ENCODE results near the gene GADD45A. TPM values are rescaled to one million over a fixed set of nuclear protein-coding genes. Genes with fewer than 3 reads are reported as not detected.

Gene GADD45A
- polyA plus RNA-seq, 1 of the 3 experiments (the other 2 are of a cell fraction), result 164 TPM

GRCh38 chr1:67646145-67647035 lies 38.6 kb upstream of the GADD45A start:
- no peaks in the 10 kb centered on the region for H3K9me2 ChIP-seq
- H3K36me3 ChIP-seq (replicated peaks in 1 of 2; ENCODE audit: control insufficient read depth in 1 of 2, insufficient read depth in 2 of 2, low read length in 1 of 2), result no peaks in the 10 kb centered on the region
- peaks cover 9% of the 10 kb centered on the region for H3F3A ChIP-seq (replicated peaks; ENCODE audit: insufficient read depth)
- no peaks in the 10 kb centered on the region for H4K20me1 ChIP-seq (ENCODE audit: insufficient read depth)
- H3K27me3 ChIP-seq (ENCODE audit: insufficient read depth), result no peaks in the 10 kb centered on the region
- H3K4me1 ChIP-seq (ENCODE audit: control insufficient read depth in 1 of 2, insufficient read depth in 2 of 2, low read depth in 1 of 2, low read length in 1 of 2), result peaks cover 18 to 39% of the 10 kb centered on the region in 2 experiments
- WGBS (ENCODE audit: low lambda C conversion rate), result 24% methylated on average over 3 of the region's 3 CpGs
- peak overlapping the region; percentile 56 to 97 for H3K27ac ChIP-seq (ENCODE audit: low read depth in 2 of 2, low read length in 1 of 2)
- CTCF ChIA-PET, result interaction anchor here (0.6 to 3.3 kb wide), 4 partner anchors 38 to 1250 kb away, joined by 3 to 26 read pairs (median 12); partner anchors contain the start of gene GADD45A
- POLR2A ChIA-PET, result interaction anchor here (1.0 to 3.4 kb wide), 5 partner anchors 10 to 85 kb away, joined by 3 to 12 read pairs (median 3); partner anchors contain the start of gene GADD45A
- H3K4me2 ChIP-seq, result peak overlapping the region; percentile 56
- H3K4me3 ChIP-seq (ENCODE audit: low read depth in 2 of 2, low read length in 1 of 2), result 0 out of 4 replicates have a peak overlapping the region, but pooled peaks of 1 of the 2 experiments have one; percentile 5
- peak; percentile 61 for DNase-seq
- no peak overlapping the region for H3K9ac ChIP-seq
- 0 out of 2 replicates have a peak overlapping the region, but pooled peaks have one; percentile 42 for H2AFZ ChIP-seq (ENCODE audit: low read depth)
- no peaks in the 10 kb centered on the region for H3K9me3 ChIP-seq
- H3K79me2 ChIP-seq (ENCODE audit: insufficient read depth), result no peaks in the 10 kb centered on the region
- no peak for TF ChIP-seq FOSL2 (IDR thresholded peaks at IDR 0.05; ENCODE audit: borderline replicate concordance, low read depth)
- no peak for TF ChIP-seq YY1 (IDR thresholded peaks at IDR 0.05; ENCODE audit: low read depth)
- peak; percentile 70 for TF ChIP-seq NFIC (IDR thresholded peaks at IDR 0.05; ENCODE audit: borderline replicate concordance)
- no peak for TF ChIP-seq MXI1 (IDR thresholded peaks at IDR 0.05; ENCODE audit: low read depth, low read length)
- TF ChIP-seq NRF1 (IDR thresholded peaks at IDR 0.05; ENCODE audit: low read depth, low read length), result no peak
- TF ChIP-seq RFX5 (IDR thresholded peaks at IDR 0.05; ENCODE audit: low read length), result no peak
- 0 out of 2 replicates have a peak, but pooled peaks have one; percentile 16 for TF ChIP-seq MAX (IDR thresholded peaks at IDR 0.05; ENCODE audit: low read depth)
- TF ChIP-seq PBX3 (IDR thresholded peaks at IDR 0.05), result peak; percentile 37; the same call in 1 of the 2 replicates
- peak; percentile 10; the same call in 1 of the 2 replicates for TF ChIP-seq JUND (IDR thresholded peaks at IDR 0.05)
- peak; percentile 68 for TF ChIP-seq TCF12 (IDR thresholded peaks at IDR 0.05)
- TF ChIP-seq ZBTB33 (IDR thresholded peaks at IDR 0.05; ENCODE audit: borderline replicate concordance, low read depth), result no peak
- TF ChIP-seq RAD21 (IDR thresholded peaks at IDR 0.05; ENCODE audit: low read length), result peak; percentile 36; the same call in 1 of the 2 replicates
- TF ChIP-seq EZH2phosphoT487 (IDR thresholded peaks at IDR 0.05; ENCODE audit: borderline replicate concordance, low read depth), result no peak
- no peak for TF ChIP-seq IRF3 (IDR thresholded peaks at IDR 0.05; ENCODE audit: low read depth, low read length)
- peak; percentile 16 to 95; a peak in 3 of 4 replicates for TF ChIP-seq EP300 (IDR thresholded peaks at IDR 0.05; ENCODE audit: borderline replicate concordance in 1 of 2, low read depth in 1 of 2, low read length in 1 of 2)
- no peak for TF ChIP-seq RXRA (IDR thresholded peaks at IDR 0.05; ENCODE audit: borderline replicate concordance, low read depth)
- no peak for TF ChIP-seq USF2 (IDR thresholded peaks at IDR 0.05; ENCODE audit: borderline replicate concordance, low read depth, low read length)
- TF ChIP-seq FOXJ3 (CRISPR knock-in tag; IDR thresholded peaks at IDR 0.05), result peak; percentile 86; the same call in 1 of the 2 replicates
- no peak for TF ChIP-seq USF1 (IDR thresholded peaks at IDR 0.05; ENCODE audit: borderline replicate concordance, low read depth)
- TF ChIP-seq SIN3A (IDR thresholded peaks at IDR 0.05; ENCODE audit: borderline replicate concordance, low read depth, low read length), result no peak
- no peak for TF ChIP-seq FOXM1 (IDR thresholded peaks at IDR 0.05; ENCODE audit: low read depth)
- TF ChIP-seq RCOR1 (IDR thresholded peaks at IDR 0.05; ENCODE audit: low read length), result peak; percentile 92
- peak; percentile 87 for TF ChIP-seq CHD2 (IDR thresholded peaks at IDR 0.05; ENCODE audit: low read length, partially characterized antibody)
- no peak for TF ChIP-seq TAF1 (IDR thresholded peaks at IDR 0.05; ENCODE audit: borderline replicate concordance, low read depth, low read length)
- peak; percentile 31; the same call in 1 of the 2 replicates for TF ChIP-seq TEAD4 (IDR thresholded peaks at IDR 0.05; ENCODE audit: borderline replicate concordance, insufficient read depth)
- no peak for TF ChIP-seq POLR2AphosphoS5 (IDR thresholded peaks at IDR 0.05; ENCODE audit: low read depth, low read length)
- TF ChIP-seq MEF2A (IDR thresholded peaks at IDR 0.05; ENCODE audit: borderline replicate concordance, low read depth), result no peak

Data from SK-N-SH (cell line).